ENCODE measurements around the gene LRRFIP1.

The LRRFIP1 gene

GRCh38 chr2:237727363-237727762 is 100.0 kb downstream of the LRRFIP1 start:
- Histone ChIP-seq H2AFZ (ENCODE audit: low read depth, low read length) (no peak overlapping the region), H3K4me3 (ENCODE audit: low read length) (no peak overlapping the region), H3K4me1 (ENCODE audit: insufficient read depth, low read length) (peaks cover 17% of the 10 kb centered on the region), H3K36me3 (ENCODE audit: insufficient read depth, low read length) (peaks cover 7% of the 10 kb centered on the region), H3K27me3 (ENCODE audit: insufficient read depth, low read length) (no peaks in the 10 kb centered on the region), H3K9me3 (ENCODE audit: low read length) (no peaks in the 10 kb centered on the region)

- peaks cover 7% of the 10 kb centered on the region for H3K36me3 ChIP-seq (ENCODE audit: insufficient read depth, low read length)
- no peaks in the 10 kb centered on the region for H3K27me3 ChIP-seq (ENCODE audit: insufficient read depth, low read length)
- H3K9me3 ChIP-seq (ENCODE audit: low read length), result no peaks in the 10 kb centered on the region
- H3K4me3 ChIP-seq (ENCODE audit: low read length), result no peak overlapping the region
- no peak overlapping the region for H2AFZ ChIP-seq (ENCODE audit: low read depth, low read length)
- peaks cover 32% of the 10 kb centered on the region for H3K4me1 ChIP-seq (ENCODE audit: insufficient read depth, low read length)
These were observed 102.5 kb downstream of the LRRFIP1 start for GRCh38 chr2:237729681-237730475.

GRCh38 chr2:237731663-237732062 is 104.3 kb downstream of the LRRFIP1 start:
- Histone ChIP-seq H3K4me3 (ENCODE audit: low read length) (no peak overlapping the region), H3K4me1 (ENCODE audit: insufficient read depth, low read length) (peaks cover 32% of the 10 kb centered on the region), H3K9me3 (ENCODE audit: low read length) (no peaks in the 10 kb centered on the region), H3K27me3 (ENCODE audit: insufficient read depth, low read length) (no peaks in the 10 kb centered on the region), H2AFZ (ENCODE audit: low read depth, low read length) (no peak overlapping the region), H3K36me3 (ENCODE audit: insufficient read depth, low read length) (peaks cover 8% of the 10 kb centered on the region)

GRCh38 chr2:237732070-237732469 is 104.7 kb downstream of the LRRFIP1 start:
- H3K9me3 ChIP-seq (ENCODE audit: low read length), result no peaks in the 10 kb centered on the region
- no peak overlapping the region for H2AFZ ChIP-seq (ENCODE audit: low read depth, low read length)
- peaks cover 32% of the 10 kb centered on the region for H3K4me1 ChIP-seq (ENCODE audit: insufficient read depth, low read length)
- no peak overlapping the region for H3K4me3 ChIP-seq (ENCODE audit: low read length)
- no peaks in the 10 kb centered on the region for H3K27me3 ChIP-seq (ENCODE audit: insufficient read depth, low read length)
- peaks cover 8% of the 10 kb centered on the region for H3K36me3 ChIP-seq (ENCODE audit: insufficient read depth, low read length)

- Histone ChIP-seq H3K27me3 (ENCODE audit: insufficient read depth, low read length) (no peaks in the 10 kb centered on the region), H3K9me3 (ENCODE audit: low read length) (no peaks in the 10 kb centered on the region), H3K4me1 (ENCODE audit: insufficient read depth, low read length) (peaks cover 32% of the 10 kb centered on the region), H3K4me3 (ENCODE audit: low read length) (no peak overlapping the region), H3K36me3 (ENCODE audit: insufficient read depth, low read length) (peaks cover 8% of the 10 kb centered on the region), H2AFZ (ENCODE audit: low read depth, low read length) (no peak overlapping the region)
These were observed 105.5 kb downstream of the LRRFIP1 start for GRCh38 chr2:237732790-237733381.

GRCh38 chr2:237733677-237734300 is 106.4 kb downstream of the LRRFIP1 start:
- H3K4me3 ChIP-seq (ENCODE audit: low read length), result no peak overlapping the region
- H2AFZ ChIP-seq (ENCODE audit: low read depth, low read length), result no peak overlapping the region
- no peaks in the 10 kb centered on the region for H3K27me3 ChIP-seq (ENCODE audit: insufficient read depth, low read length)
- H3K9me3 ChIP-seq (ENCODE audit: low read length), result no peaks in the 10 kb centered on the region
- peaks cover 8% of the 10 kb centered on the region for H3K36me3 ChIP-seq (ENCODE audit: insufficient read depth, low read length)
- H3K4me1 ChIP-seq (ENCODE audit: insufficient read depth, low read length), result peaks cover 35% of the 10 kb centered on the region

GRCh38 chr2:237734905-237735623 is 107.7 kb downstream of the LRRFIP1 start:
- Histone ChIP-seq H3K9me3 (ENCODE audit: low read length) (no peaks in the 10 kb centered on the region), H2AFZ (ENCODE audit: low read depth, low read length) (no peak overlapping the region), H3K4me1 (ENCODE audit: insufficient read depth, low read length) (peaks cover 40% of the 10 kb centered on the region), H3K36me3 (ENCODE audit: insufficient read depth, low read length) (peaks cover 8% of the 10 kb centered on the region), H3K4me3 (ENCODE audit: low read length) (no peak overlapping the region), H3K27me3 (ENCODE audit: insufficient read depth, low read length) (no peaks in the 10 kb centered on the region)

GRCh38 chr2:237735798-237736197 is 108.4 kb downstream of the LRRFIP1 start:
- H2AFZ ChIP-seq (ENCODE audit: low read depth, low read length), result no peak overlapping the region
- H3K36me3 ChIP-seq (ENCODE audit: insufficient read depth, low read length), result peaks cover 8% of the 10 kb centered on the region
- peaks cover 40% of the 10 kb centered on the region for H3K4me1 ChIP-seq (ENCODE audit: insufficient read depth, low read length)
- H3K27me3 ChIP-seq (ENCODE audit: insufficient read depth, low read length), result no peaks in the 10 kb centered on the region
- no peaks in the 10 kb centered on the region for H3K9me3 ChIP-seq (ENCODE audit: low read length)
- no peak overlapping the region for H3K4me3 ChIP-seq (ENCODE audit: low read length)

- Histone ChIP-seq H3K9me3 (ENCODE audit: low read length) (no peaks in the 10 kb centered on the region), H3K4me3 (ENCODE audit: low read length) (no peak overlapping the region), H3K36me3 (ENCODE audit: insufficient read depth, low read length) (peaks cover 8% of the 10 kb centered on the region), H2AFZ (ENCODE audit: low read depth, low read length) (no peak overlapping the region), H3K27me3 (ENCODE audit: insufficient read depth, low read length) (no peaks in the 10 kb centered on the region), H3K4me1 (ENCODE audit: insufficient read depth, low read length) (peaks cover 30% of the 10 kb centered on the region)
These were observed 109.4 kb downstream of the LRRFIP1 start for GRCh38 chr2:237736783-237737182.

- Histone ChIP-seq H3K27me3 (ENCODE audit: insufficient read depth, low read length) (no peaks in the 10 kb centered on the region), H3K4me3 (ENCODE audit: low read length) (no peak overlapping the region), H2AFZ (ENCODE audit: low read depth, low read length) (no peak overlapping the region), H3K4me1 (ENCODE audit: insufficient read depth, low read length) (peaks cover 26% of the 10 kb centered on the region), H3K36me3 (ENCODE audit: insufficient read depth, low read length) (peaks cover 8% of the 10 kb centered on the region), H3K9me3 (ENCODE audit: low read length) (no peaks in the 10 kb centered on the region)
These were observed 109.9 kb downstream of the LRRFIP1 start for GRCh38 chr2:237737196-237737865.

GRCh38 chr2:237738255-237738654 is 110.9 kb downstream of the LRRFIP1 start:
- H3K27me3 ChIP-seq (ENCODE audit: insufficient read depth, low read length), result no peaks in the 10 kb centered on the region
- H3K9me3 ChIP-seq (ENCODE audit: low read length), result no peaks in the 10 kb centered on the region
- peaks cover 17% of the 10 kb centered on the region for H3K4me1 ChIP-seq (ENCODE audit: insufficient read depth, low read length)
- no peak overlapping the region for H2AFZ ChIP-seq (ENCODE audit: low read depth, low read length)
- peaks cover 8% of the 10 kb centered on the region for H3K36me3 ChIP-seq (ENCODE audit: insufficient read depth, low read length)
- no peak overlapping the region for H3K4me3 ChIP-seq (ENCODE audit: low read length)

GRCh38 chr2:237739101-237739500 is 111.7 kb downstream of the LRRFIP1 start:
- Histone ChIP-seq H2AFZ (ENCODE audit: low read depth, low read length) (no peak overlapping the region), H3K9me3 (ENCODE audit: low read length) (no peaks in the 10 kb centered on the region), H3K4me3 (ENCODE audit: low read length) (no peak overlapping the region), H3K4me1 (ENCODE audit: insufficient read depth, low read length) (peaks cover 8% of the 10 kb centered on the region), H3K27me3 (ENCODE audit: insufficient read depth, low read length) (no peaks in the 10 kb centered on the region), H3K36me3 (ENCODE audit: insufficient read depth, low read length) (peaks cover 8% of the 10 kb centered on the region)

All from neuron (in vitro differentiated cells).